Natural killer cell (primary cell): ENCODE data around the gene HYAL3. TPM values are rescaled to one million over a fixed set of nuclear protein-coding genes. Genes with fewer than 3 reads are reported as not detected.

Experiments
- ATAC-seq, 3 donors: fragments of 150-1000 bp in 2 of 3; fragments of 200-7000 bp in 1 of 3; cut with Tn5 transposase; 1 replicate in 1 of 3; 2 replicates in 2 of 3; pipeline ENCODE4 v1.10.0; 2021; ENCODE audit warnings: mild to moderate bottlenecking in 2 of 3, moderate library complexity in 2 of 3
- DNase-seq, 2 donors: peaks; one replicate each; pipeline versions ENCODE4 v3.0.0 to v3.0.0-alpha.2; 2013 to 2021; ENCODE audit warnings: mixed read lengths in 1 of 2
- H3K27ac ChIP-seq: one replicate; pipeline ENCODE4 v1.5.1; 2013; ENCODE audit warnings: mild to moderate bottlenecking, low read length
- H3K27me3 ChIP-seq: one replicate; pipeline ENCODE4 v1.6.1; 2013; ENCODE audit warnings: low read length; ENCODE audit not compliant: control insufficient read depth, insufficient read depth
- H3K36me3 ChIP-seq: one replicate; pipeline ENCODE4 v1.6.1; 2013; ENCODE audit warnings: low read length; ENCODE audit not compliant: control insufficient read depth, insufficient read depth
- H3K4me1 ChIP-seq: one replicate; pipeline ENCODE4 v1.6.1; 2013; ENCODE audit warnings: low read length; ENCODE audit not compliant: control insufficient read depth, insufficient read depth
- H3K4me3 ChIP-seq: one replicate; pipeline ENCODE4 v1.5.1; 2013; ENCODE audit warnings: low read length
- H3K9me3 ChIP-seq: one replicate; pipeline ENCODE4 v1.6.1; 2013; ENCODE audit warnings: low read length; ENCODE audit not compliant: control insufficient read depth, insufficient read depth
- H3K27ac Mint-ChIP-seq, 2 donors: one replicate each; pipeline ENCODE4 v1.8.0; 2022; ENCODE audit warnings: mild to moderate bottlenecking in 2 of 2, mixed read lengths in 2 of 2, moderate library complexity in 1 of 2
- H3K27me3 Mint-ChIP-seq, 2 donors: one replicate each; pipeline ENCODE4 v1.8.0; 2022; ENCODE audit warnings: low read depth in 2 of 2, mixed read lengths in 2 of 2
- H3K36me3 Mint-ChIP-seq: one replicate; pipeline ENCODE4 v1.8.0; 2022; ENCODE audit warnings: mixed read lengths
- H3K4me1 Mint-ChIP-seq, 2 donors: one replicate each; pipeline ENCODE4 v1.8.0; 2022; ENCODE audit warnings: mixed read lengths in 2 of 2
- H3K4me3 Mint-ChIP-seq: one replicate; pipeline ENCODE4 v1.8.0; 2022; ENCODE audit warnings: mild to moderate bottlenecking, moderate library complexity, mixed read lengths
- H3K9me3 Mint-ChIP-seq, 2 donors: one replicate each; pipeline ENCODE4 v1.8.0; 2022; ENCODE audit warnings: mixed read lengths in 2 of 2
- WGBS: methylation state at CpG from one replicate; pipeline ENCODE4 v1.1.7; 2013; ENCODE audit warnings: missing lambda C conversion rate; ENCODE audit not compliant: insufficient coverage; 5-methylcytosine and 5-hydroxymethylcytosine counted together
- intact Hi-C: fragments of 100-400 bp; cut with micrococcal nuclease; formaldehyde crosslinking; loops from one replicate; pipeline ENCODE4 v1.14.2; 2022
- total RNA-seq, 4 donors: library from RNA; stranded (reverse); fragments of 120-200 nt in 1 of 4; gene quantifications; one replicate each; pipeline versions ENCODE4 v1.2.3 to v1.2.4, GENCODE V29; 2013 to 2022
- TF ChIP-seq, protein P1 (sequence below): fragments of 200-600 bp; IDR thresholded peaks from one replicate; pipeline ENCODE4 v1.8.0; 2022; ENCODE audit warnings: antibody characterized with exemption

HYAL3 gene
- total RNA-seq, 3 donors from 2014 or later (not counting 1 experiment from before 2014, with no cell fraction given): 0.93 to 2.0 (median 1.2) TPM

DNA sequence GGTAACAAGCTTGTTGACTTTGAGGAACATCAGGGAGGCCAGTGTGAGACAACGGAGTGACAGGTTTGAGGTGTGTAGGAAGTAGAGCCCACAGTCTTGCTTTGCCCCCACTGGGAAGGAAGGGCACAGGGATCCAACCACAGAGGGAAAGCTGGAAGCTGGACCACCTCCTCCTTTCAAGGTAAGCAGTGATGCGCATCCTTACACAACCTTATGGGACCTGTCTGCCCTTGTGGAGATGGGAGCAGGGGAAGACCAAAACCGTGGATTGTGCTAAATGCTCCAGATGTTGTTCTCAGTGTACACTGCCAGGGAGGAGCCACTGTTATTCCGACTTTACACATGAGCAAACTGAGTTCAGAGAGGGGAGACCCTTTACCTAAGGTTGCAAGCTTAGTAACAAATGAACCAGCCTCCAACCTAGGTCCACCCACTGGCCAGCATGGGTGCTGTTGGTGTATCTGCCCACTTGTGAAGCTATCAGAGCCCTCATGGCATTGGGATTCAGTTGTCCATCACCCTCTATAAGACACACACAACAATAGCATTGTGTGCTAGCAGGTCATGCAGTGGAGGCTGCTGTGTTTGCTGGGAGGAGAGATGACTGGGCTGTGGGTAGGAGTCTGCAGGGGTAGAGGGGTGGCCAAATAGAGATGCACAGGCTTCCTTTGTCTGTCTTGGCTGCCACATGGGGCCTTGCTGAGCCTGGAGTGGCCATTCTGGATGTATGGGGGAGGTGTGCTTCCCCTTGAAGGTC, 20.9 kb downstream of the HYAL3 start:
- no peak for ATAC-seq
- Histone ChIP-seq H3K27ac (no peak overlapping the region), H3K4me1 (peaks cover 27% of the 10 kb centered on the region), H3K4me3 (no peak overlapping the region), H3K27me3 (peaks cover 35% of the 10 kb centered on the region), H3K9me3 (no peaks in the 10 kb centered on the region), H3K36me3 (no peaks in the 10 kb centered on the region)
- H3K27ac Mint-ChIP-seq: no peak overlapping the region
- TF ChIP-seq, protein P1, sequence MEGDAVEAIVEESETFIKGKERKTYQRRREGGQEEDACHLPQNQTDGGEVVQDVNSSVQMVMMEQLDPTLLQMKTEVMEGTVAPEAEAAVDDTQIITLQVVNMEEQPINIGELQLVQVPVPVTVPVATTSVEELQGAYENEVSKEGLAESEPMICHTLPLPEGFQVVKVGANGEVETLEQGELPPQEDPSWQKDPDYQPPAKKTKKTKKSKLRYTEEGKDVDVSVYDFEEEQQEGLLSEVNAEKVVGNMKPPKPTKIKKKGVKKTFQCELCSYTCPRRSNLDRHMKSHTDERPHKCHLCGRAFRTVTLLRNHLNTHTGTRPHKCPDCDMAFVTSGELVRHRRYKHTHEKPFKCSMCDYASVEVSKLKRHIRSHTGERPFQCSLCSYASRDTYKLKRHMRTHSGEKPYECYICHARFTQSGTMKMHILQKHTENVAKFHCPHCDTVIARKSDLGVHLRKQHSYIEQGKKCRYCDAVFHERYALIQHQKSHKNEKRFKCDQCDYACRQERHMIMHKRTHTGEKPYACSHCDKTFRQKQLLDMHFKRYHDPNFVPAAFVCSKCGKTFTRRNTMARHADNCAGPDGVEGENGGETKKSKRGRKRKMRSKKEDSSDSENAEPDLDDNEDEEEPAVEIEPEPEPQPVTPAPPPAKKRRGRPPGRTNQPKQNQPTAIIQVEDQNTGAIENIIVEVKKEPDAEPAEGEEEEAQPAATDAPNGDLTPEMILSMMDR: no peak
- WGBS: 86% methylated on average over 4 of the region's 4 CpGs
- no peak overlapping the region for H3K4me3 Mint-ChIP-seq
- H3K4me1 Mint-ChIP-seq: peaks cover 5 to 20% of the 10 kb centered on the region in 2 donors
- H3K36me3 Mint-ChIP-seq: no peaks in the 10 kb centered on the region
- H3K9me3 Mint-ChIP-seq: no peaks in the 10 kb centered on the region
- DNase-seq: no peak
- intact Hi-C loops: no loop called here
- peaks cover 7 to 27% of the 10 kb centered on the region in 2 donors for H3K27me3 Mint-ChIP-seq

DNA sequence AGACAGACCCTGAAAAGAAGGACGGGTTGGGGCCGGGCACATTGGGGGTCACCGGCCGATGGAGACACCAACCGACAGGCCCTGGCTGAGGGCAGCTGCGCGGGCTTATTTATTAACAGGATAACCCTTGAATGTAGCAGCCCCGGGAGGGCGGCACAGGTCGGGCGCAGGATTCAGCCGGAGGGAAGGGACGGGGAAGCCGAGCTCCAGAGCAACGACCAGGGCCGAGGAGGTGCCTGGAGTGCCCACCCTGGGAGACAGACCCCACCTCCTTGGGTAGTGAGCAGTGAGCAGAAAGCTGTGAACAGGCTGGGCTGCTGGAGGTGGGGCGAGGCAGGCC, 22.5 kb downstream of the HYAL3 start:
- ATAC-seq: no peak

DNA sequence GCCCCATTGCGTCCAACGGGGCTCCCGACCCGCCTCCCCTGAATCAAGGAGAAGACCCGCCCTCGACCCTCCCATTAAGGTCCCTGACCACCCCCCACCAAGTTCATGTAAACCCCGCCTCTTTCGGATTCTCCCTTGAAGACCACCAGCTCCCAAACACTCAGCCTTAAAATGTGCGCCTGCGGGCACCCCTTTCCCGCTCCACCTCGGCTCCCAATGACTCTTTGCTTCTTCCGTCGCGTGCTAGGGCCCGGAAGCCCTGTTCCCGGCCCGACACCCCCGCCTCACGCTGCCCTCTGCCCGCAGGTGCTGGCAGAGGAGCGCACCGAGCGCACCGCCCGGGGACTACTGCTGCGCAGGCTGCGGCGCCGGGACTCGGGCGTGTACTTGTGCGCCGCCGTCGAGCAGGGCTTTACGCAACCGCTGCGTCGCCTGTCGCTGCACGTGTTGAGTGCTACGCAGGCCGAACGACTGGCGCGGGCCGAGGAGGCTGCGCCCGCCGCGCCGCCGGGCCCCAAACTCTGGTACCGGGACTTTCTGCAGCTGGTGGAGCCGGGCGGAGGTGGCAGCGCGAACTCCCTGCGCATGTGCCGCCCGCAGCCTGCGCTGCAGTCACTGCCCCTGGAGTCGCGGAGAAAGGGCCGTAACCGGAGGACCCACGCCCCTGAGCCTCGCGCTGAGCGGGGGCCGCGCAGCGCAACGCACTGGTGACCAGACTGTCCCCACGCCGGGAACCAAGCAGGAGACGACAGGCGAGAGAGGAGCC, 23.0 kb downstream of the HYAL3 start:
- no peaks in the 10 kb centered on the region for H3K9me3 Mint-ChIP-seq
- H3K27me3 ChIP-seq: peaks cover 38% of the 10 kb centered on the region
- H3K36me3 Mint-ChIP-seq: no peaks in the 10 kb centered on the region
- H3K27ac Mint-ChIP-seq: peak overlapping the region in 1 of 2 donors; percentile 44
- no peak overlapping the region for H3K27ac ChIP-seq
- H3K4me1 ChIP-seq: peaks cover 33% of the 10 kb centered on the region
- H3K9me3 ChIP-seq: no peaks in the 10 kb centered on the region
- intact Hi-C loops: no loop called here
- peaks cover 13 to 32% of the 10 kb centered on the region in 2 donors for H3K27me3 Mint-ChIP-seq
- peak in 1 of 3 donors; percentile 9 for ATAC-seq
- TF ChIP-seq, protein P1: no peak
- peak overlapping the region; percentile 6 for H3K4me3 Mint-ChIP-seq
- WGBS: 16% methylated on average over 79 of the region's 79 CpGs
- peaks cover 11 to 32% of the 10 kb centered on the region in 2 donors for H3K4me1 Mint-ChIP-seq
- H3K36me3 ChIP-seq: no peaks in the 10 kb centered on the region
- peak in 1 of 2 donors; percentile 64 for DNase-seq
- no peak overlapping the region for H3K4me3 ChIP-seq

More for the DNA sequence above, 22.5 kb downstream of the HYAL3 start:
- no peak for DNase-seq
- Histone ChIP-seq H3K27me3 (peaks cover 38% of the 10 kb centered on the region), H3K9me3 (no peaks in the 10 kb centered on the region), H3K27ac (no peak overlapping the region), H3K36me3 (no peaks in the 10 kb centered on the region), H3K4me3 (no peak overlapping the region), H3K4me1 (peaks cover 33% of the 10 kb centered on the region)
- WGBS: 76% methylated on average over 17 of the region's 17 CpGs
- Mint-ChIP-seq H3K36me3 (no peaks in the 10 kb centered on the region), H3K27me3 (peaks cover 13 to 32% of the 10 kb centered on the region in 2 donors), H3K9me3 (no peaks in the 10 kb centered on the region), H3K4me1 (peaks cover 11 to 27% of the 10 kb centered on the region in 2 donors), H3K4me3 (no peak overlapping the region), H3K27ac (no peak overlapping the region)
- TF ChIP-seq, protein P1: no peak
- intact Hi-C loops: no loop called here
